CD4-positive, alpha-beta T cell treated with Interleukin-10 for 1 hour (primary cell): ENCODE results near the gene APBA2.
"Not testable (repeated sequence)": the region's sequence is repeated elsewhere in the genome, so short reads cannot be mapped to it uniquely, and the experiment has no call there.

Experiments
- DNase-seq: peaks from one replicate; pipeline ENCODE4 v3.0.0-alpha.2; 2020

Gene APBA2

DNA sequence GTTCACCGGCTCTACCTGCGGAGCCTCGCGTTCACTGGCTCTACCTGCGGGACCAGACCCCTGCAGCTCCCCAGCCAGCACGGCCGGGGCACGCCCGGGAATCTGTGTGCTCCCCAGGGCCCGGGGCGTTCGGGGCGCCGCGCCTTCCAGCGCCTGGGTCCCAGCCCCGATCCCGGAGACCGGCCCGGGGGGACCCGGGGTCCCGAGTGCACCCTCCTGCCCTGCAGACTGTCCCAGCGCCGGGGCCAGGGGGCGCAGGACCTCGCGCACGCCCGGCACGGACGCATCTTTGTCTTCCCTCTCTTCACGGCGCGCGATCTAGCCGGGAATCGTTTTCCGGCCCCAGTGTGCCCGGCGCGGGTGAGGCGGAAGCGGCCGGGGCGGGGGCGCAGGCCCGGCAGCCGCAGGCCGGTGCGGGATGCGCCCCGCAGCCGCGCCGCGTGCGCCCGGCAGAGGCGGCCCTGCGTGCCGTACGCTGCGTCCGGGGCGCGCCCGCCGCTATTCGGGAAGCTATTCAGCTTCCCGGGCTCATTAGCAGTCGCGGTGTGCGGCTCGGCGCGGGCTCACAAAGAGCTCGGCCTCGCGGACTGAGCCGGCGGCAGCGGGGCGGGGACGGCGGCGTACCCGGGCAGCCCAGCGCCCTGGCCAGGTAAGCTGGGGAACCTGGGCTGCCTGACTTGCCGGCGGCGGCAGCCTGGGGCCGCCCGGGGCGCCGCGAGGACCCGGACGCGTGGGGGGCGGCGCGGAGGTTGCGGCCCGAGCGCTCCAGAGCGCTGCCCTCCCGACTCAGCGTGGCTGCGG is at the start of gene APBA2:
APBA2 (plus strand) TSS at position 345 of the 801 bp plus-strand sequence. CDS start 167,911 bp downstream, outside the sequence.
- DNase-seq = peak; percentile 46

DNA sequence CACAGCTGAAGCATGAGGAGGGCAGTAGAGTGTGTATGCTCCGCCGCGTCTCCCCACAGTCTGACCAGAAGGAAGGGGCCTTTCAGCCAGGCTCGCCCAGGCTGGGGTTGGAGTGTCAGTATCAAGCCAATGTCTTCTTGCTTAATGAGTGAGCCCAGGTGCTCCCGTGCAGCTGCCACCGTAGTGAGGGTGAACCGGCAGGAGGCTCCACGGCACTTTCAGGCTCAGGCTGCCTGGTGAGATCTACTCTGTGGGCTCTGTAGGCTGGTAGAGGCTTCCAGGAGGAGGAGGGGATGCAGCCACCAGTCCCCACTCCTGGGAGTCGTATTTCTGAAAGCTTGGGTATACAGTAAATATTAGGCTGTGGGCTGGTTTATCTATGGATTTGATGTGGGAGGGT is 45.5 kb upstream of the APBA2 start:
- DNase-seq = not testable (repeated sequence)

DNA sequence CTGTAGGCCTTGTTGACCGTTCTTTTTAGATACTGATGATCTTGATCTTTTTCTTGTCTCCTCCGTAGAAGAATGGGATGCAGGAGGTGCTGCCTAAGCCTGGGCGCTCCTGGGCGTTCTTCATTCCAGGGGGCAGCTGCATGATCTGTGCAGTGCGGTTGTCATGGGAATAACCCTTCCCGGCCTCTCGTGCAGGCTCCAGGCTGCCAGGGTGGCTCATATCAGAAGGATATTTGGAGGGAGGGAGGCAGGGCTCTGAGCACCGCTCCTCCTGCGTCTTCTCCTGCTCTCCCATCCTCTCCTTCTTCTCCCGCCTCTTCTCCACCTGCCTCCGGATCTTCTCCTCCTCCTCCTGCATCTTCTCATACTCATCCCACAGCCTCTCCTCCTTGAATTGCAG is 43.6 kb upstream of the APBA2 start:
- DNase-seq = not testable (repeated sequence)

DNA sequence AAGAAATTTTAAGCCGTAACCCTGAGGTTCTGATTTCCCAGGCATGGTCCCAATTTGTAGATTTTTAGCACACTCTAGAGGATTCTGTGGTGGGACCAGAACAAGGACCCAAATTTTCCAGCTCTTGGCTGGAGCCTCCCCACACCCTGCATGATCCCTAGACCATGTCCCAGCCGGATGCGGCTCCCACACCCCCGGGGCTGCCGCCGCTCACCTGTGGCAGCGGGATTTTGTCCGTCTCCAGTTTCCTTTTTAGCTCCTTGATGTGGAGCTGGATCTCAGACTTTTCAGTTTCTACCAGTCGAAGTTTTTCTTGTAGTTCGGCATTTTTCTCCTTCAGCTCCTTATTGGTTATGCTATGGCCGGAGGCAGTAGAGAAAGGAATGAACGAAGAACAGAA is 42.3 kb upstream of the APBA2 start:
- DNase-seq = not testable (repeated sequence)

DNA sequence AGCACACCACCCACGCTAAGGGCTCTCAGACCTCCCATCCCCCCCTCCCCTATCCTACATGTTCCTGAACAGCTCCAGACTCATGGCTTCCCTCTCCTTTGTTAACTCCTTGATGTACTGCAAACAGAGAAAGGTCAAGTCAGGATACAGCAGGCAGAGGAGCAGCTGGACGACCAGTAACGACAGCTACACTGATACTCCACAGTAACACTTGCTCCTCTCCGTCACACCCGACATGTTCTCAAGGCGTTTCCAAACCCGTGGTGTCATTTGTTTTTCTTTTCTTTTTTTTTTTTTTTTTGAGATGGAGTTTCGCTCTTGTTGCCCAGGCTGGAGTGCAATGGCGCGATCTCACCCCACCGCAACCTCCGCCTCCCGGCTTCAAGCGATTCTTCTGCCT is 41.6 kb upstream of the APBA2 start:
- DNase-seq = not testable (repeated sequence)

DNA sequence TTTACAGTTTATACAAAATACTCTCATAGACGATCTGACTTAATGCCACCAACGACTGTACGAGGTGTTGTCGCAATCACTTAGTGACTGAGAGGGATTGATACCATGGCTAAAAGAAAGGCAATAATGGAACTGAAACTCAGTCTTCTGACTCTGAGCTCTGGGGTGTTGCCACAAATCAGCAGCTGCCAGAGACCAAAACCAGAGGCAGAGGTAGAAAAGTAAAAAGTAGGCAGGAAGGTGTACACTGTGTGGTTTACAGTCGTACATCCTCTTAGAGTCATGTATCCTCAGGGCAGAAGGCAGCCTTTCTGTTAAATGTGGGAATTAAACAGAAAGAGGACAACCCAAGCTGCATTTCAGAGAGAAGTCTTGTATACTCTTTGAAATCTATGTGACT is 38.5 kb upstream of the APBA2 start:
- not testable (repeated sequence) for DNase-seq

DNA sequence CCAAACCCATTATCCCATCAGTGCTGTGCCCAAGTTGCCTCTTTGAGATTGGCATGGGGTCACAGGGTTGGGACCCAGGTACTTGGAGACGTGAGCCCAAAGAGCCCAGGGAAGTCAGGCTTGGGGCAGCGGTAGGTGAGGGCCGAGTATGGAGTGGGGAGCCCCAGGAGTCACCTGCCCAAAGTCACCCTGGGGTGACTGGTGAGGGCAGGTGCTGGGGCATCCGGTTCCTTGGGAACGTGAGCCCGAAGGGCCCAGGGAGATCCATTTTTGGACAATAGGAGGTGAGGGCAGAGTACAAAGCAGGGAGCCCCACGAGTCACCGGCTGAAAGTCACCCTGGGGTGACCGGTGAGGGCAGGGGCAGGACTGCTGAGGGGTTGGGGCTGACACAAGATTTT is 37.8 kb upstream of the APBA2 start:
- not testable (repeated sequence) for DNase-seq

DNA sequence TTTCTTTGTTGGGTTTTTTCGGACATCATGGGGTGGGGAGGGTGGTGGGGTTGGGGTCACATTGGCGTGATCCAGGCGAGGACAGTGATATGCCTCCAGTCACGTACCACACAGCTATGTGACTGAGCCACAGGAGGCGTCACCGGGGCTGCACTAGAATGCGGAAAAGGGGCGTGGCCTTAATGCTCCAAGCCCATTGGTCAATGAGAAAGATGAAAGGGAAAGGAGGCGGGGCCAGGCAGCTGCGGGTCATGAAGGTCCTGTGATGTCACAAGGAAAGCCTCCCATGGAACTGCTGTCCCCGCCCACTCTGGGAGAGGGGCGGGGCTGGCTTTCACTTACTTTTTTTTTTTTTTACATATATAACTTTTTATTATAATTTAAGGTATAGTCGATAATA is 37.3 kb upstream of the APBA2 start, which contains the start of gene GOLGA6L7:
GOLGA6L7 (minus strand) TSS at position 124 of the 400 bp plus-strand sequence; CDS start at position 29, 95 bp downstream.
- DNase-seq = not testable (repeated sequence)

DNA sequence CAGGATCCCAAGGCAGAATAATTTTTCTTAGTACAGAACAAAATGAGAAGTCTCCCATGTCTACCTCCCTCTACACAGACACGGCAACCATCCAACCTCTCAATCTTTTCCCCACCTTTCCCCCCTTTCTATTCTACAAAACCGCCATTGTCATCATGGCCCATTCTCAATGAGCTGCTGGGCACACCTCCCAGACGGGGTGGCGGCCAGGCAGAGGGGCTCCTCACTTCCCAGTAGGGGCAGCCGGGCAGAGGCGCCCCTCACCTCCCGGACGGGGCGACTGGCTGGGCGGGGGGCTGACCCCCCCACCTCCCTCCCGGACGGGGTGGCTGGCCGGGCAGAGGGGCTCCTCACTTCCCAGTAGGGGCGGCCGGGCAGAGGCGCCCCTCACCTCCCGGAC is 36.5 kb upstream of the APBA2 start:
- DNase-seq = not testable (repeated sequence)

DNA sequence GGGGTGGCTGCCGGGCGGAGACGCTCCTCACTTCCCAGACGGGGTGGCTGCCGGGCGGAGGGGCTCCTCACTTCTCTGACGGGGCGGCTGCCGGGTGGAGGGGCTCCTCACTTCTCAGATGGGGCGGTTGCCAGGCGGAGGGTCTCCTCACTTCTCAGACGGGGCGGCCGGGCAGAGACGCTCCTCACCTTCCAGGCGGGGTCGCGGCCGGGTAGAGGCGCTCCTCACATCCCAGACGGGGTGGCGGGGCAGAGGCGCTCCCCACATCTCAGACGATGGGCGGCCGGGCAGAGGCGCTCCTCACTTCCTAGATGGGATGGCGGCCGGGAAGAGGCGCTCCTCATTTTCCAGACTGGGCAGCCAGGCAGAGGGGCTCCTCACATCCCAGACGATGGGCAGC is 36.0 kb upstream of the APBA2 start:
- not testable (repeated sequence) for DNase-seq

DNA sequence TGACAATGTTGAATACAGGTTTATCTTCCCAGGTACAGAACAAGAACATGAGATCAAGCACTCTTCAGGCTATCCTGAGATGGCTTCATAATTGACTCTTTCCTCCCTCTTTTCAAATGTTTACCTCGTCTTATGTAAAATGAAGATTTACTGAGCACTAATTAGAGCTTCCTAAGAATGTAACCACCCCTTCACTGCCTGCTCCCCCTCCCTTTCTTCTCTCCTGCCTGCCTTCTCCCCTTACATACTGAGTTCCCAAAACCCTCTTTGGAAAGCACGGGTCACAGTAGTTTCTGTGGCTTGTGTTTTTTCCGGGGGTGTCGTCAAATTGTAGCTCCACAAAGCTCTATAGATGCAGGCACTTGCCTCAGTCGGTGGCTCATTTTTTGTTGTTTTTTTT is 32.1 kb upstream of the APBA2 start:
- not testable (repeated sequence) for DNase-seq

DNA sequence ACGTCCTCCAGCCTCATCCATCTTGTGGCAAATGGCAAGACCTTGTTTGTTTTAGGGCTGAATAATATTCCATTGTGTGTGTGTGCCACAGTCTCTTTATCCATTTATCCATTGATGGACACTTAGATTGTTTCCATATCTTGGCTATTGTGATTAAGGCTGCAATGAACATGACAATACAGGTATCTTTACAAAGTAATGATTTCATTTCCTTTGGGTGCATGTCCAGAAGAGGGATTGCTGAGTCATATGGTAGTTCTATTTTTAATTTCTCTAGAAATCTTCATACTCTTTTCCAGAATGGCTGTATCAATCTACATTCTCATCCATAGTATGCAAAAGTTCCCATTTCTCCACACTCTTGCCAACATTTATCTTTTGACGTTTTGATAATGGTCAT is 31.2 kb upstream of the APBA2 start:
- DNase-seq = not testable (repeated sequence)

DNA sequence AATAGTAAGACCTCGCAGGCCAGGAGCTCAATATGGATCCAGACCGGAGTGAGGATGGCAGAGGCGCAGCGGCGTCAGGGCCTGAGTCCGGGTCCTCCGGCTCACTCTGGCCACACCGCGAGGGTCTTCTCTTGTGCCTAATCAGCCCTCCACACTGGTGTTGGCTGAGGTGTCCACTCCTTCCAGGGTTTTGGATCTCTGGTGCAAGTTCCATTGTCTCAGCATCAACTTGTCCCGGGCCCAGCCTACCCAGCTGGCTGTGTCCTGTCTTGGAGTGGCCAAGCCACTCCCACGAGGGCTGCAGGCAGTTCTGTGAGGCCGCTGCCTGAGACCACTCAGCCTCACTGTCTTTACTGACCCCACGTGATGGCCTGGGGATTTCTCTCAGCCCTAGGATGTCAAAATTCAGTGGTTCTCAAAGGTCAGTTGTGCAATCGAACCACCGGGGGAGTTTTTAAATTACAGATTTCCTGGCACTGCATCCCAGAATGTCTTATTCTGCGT is 24.7 kb upstream of the APBA2 start:
- no peak for DNase-seq

DNA sequence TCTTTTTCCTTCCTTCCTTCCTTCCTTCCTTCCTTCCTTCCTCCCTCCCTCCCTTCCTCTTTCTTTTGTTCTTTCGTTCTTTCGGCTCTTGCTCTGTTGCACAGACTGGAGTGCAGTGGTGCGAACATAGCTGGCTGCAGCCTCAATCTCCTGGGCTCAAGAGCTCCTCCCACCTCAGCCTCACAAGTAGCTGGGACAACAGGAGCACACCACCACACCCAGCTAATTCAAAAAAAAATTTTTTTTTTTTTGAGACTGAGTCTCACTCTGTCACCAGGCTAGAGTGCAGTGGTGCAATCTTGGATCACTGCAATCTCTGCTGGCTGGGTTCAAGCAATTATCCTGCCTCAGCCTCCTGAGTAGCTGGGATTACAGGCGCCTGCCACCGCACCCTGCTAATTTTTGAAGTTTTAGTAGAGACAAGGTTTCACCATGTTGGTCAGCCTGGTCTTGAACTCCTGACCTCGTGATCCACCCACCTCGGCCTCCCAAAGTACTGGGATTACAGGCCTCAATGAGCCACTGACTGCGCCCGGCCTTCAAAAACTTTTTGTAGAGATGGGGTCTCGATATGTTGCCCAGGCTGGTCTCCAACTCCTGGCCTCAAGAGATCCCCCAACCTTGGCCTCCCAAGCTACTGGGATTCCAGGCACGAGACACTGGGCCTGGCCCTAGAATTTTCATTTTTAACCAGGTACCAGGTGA is 24.0 kb upstream of the APBA2 start:
- DNase-seq = not testable (repeated sequence)

DNA sequence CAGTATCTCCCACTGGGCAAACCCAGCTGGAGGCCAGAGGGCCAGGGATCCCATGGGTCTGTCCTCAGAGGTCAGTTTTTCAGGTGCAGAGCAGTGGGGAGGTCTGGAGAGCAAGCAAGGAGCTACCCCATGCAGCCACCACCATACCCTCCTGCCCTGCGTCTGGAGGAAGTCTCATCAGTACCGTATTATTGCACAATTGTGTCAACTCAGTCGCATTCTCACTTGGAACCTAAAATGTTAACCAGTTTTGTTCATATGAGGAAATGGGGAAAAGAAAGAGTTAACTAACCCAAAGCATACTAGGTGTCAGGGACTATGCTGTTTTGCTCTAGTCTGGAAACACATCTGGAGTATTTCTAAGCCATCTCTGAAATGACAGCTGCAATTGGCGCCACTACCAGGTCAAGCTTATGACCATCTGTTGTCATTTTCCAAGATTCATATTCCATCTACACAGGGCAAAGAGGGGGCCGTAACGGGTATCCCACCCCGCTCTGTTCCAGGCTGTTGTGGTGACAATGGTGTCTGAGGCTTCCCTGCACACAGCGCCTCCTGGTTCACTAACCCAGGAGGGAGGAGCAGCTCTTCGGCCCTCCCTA is 16.9 kb upstream of the APBA2 start:
- no peak for DNase-seq

DNA sequence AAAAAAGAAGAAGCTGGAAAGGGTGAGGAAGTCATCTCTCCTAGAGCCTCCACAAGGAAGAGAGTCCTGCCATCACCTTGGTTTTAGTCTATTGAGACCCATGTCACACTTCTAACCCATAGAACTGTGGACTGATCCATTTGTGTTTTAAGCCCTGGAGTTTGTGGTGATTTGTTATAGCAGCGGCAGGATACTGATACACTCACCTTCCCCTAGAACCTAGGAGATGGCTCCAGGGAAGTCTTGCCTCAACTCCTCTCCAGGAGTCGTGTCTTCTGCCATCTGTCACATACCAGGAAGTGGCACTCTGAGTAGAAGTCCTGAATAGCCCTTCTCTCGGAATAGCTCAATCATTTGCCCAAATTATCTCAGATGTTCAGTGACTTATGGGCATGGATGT is 14.6 kb upstream of the APBA2 start:
- no peak for DNase-seq

DNA sequence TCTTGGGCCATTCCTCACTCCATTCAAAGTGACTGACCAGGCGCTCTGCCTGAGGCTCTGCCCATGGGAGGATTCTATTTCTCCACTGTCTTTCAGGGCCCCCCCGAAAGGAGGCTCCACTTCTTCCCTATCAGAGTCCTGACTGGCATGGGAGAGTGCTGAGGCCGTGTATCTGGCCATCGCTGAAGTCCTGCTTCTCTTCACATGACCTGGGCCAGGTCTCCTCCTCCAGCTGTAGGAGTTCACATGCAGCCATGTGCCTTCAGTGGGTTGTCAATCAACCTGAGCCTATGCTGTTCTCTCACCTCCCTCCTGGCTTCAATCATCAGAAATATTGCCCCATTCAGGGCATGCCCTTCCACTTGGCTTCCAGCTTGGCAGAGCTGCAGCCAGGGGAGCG is 12.8 kb upstream of the APBA2 start:
- no peak for DNase-seq

DNA sequence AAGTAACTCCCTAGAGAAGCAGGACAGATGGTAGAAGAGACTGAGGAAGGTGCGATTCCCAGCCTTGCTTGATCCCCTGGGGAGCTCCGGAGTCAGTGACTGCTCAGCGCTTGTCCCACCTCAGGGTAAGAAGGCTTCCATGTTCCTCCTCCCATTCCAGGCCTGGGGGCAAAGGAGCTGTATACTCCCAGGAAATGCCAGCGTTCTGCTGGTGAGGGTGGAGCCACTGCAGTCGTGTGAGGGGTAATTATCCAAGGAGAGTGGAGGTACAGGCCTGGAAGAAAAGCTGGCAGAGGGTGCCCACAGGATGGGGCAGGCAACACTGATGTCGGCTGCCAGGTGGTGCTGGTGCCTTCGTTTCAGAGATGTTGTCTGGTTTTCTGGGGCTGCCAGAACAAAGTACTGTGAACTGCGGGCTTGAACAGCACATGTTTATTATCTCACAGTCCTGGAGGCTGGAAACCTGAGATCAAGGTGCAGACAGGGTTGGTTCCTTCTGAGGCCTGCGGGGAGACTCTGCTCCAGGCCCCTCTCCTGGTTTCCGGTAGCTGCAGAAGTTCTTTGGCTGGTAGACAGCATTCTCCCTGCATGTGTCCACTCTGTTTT is 12.1 kb upstream of the APBA2 start:
- DNase-seq = peak; percentile 34

DNA sequence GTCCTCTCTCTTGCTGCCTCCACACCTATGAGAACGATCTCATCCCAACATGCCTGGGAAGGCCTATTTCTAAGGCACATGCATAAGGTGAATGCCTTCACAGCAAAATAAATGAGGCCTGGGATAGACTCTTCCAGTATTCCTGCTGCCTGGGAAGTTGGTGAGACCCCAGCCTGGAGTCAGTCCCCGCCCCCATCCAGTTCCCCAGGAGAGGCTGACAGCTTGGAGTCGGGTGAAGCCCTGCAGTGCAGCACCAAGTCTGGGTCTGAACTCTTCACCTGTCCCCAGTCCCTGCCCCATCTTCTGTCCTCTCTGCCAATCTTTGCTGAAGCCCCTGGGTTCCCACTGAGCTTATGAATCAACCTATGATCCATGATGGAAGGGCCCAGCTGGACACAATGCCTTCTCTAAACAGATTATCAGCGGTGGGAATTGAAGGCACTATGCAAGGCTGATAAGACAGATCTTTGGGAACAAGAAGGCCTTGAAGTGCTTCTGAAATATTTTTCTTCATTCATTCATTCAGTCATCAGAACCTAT is 10.2 kb upstream of the APBA2 start:
- no peak for DNase-seq

DNA sequence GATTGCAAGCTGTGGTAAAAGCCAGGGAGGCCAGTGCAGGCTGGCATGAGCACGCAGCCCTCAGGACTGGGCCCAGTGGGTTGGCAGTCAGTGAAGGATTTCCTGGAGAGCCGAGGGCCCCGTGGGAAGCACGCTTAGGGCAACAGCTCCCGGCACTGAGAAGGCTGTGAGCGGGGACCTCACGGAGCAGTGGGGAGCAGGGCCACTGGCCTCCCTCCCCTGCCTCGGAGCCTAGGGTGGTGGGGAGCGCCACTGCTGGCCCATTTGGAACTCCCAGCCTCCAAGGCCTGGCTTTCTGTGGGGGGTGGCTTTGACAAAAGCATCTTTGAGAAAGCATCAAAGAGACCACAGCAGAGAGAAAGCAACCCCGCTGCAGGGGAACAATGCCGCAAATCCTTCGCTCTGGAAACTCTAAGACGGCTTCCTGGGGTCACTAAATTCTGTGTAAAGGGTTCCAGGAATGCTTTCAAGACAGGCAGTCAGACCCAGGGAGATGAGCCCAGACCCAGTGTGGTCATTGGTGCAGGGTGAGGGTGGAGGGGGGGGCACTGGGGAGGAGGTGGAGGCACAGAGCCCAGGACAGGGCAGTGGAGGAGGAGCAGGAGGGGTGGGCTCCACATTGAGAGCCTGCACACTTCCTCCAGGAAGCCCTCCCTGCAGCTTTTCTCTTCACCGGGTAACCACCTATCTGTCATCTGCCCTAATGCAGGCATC is 9.5 kb upstream of the APBA2 start:
- no peak for DNase-seq

DNA sequence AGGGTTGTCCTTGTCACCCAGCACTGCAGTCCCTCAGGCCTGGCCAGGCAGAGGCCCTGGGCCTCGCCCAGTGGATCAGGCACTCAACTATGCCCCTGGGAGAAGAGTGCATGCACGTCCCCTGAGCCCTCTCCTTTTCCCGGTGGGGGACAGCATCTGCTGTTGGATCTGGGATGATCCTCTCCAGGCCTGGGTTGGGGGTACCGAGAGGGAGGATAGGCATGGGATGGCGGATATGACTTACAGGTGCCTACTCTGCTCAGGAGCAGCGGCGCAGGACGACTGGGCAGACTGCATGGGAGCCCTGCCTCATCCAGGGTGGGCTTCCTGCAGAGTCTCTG is 9.0 kb upstream of the APBA2 start:
- no peak for DNase-seq

DNA sequence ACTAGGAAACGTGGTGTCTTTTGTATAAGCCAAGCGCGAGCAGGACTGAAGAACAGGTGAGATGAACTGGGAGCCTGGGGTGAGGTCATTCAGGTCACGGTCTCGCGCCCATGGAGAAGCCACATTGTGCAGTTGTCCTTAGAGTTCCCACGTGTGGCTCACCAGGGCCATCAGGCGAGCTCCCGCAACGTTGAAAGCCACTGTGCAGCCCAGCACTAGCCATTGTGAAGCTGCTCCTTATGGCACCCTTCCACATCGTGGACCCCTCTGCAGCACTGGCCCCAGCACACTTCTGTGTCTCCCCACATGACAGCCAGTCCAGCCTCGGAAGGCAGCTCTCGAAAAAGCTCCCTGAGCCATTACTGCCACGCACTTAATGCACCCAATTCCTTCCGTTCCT is 7.6 kb upstream of the APBA2 start:
- DNase-seq = no peak
